Muscle of leg (tissue), 11 donors: ENCODE results near the gene SLIT3. TPM values are rescaled to one million over a fixed set of nuclear protein-coding genes. Genes with fewer than 3 reads are reported as not detected.

Source experiments
- DNase-seq: peaks from one replicate; pipeline ENCODE4 v3.0.0; 2013
- H3K27ac ChIP-seq: one replicate; pipeline ENCODE4 v1.5.1; 2013; ENCODE audit warnings: mild to moderate bottlenecking, low read length, control low read depth
- H3K27me3 ChIP-seq: one replicate; pipeline ENCODE4 v1.6.1; 2013; ENCODE audit warnings: low read length; ENCODE audit not compliant: control insufficient read depth, insufficient read depth
- H3K36me3 ChIP-seq: one replicate; pipeline ENCODE4 v1.6.1; 2013; ENCODE audit warnings: low read length; ENCODE audit not compliant: control insufficient read depth, insufficient read depth
- H3K4me1 ChIP-seq: one replicate; pipeline ENCODE4 v1.6.1; 2013; ENCODE audit warnings: low read length; ENCODE audit not compliant: control insufficient read depth, insufficient read depth
- H3K4me3 ChIP-seq: one replicate; pipeline ENCODE4 v1.5.1; 2013; ENCODE audit warnings: low read length, control low read depth
- H3K9me3 ChIP-seq: replicated peaks from 2 replicates; pipeline ENCODE4 v1.6.1; 2013; ENCODE audit warnings: low read depth, low read length; ENCODE audit not compliant: control insufficient read depth
- WGBS: methylation state at CpG from one replicate; pipeline ENCODE4 v1.1.5; 2013; ENCODE audit warnings: missing lambda C conversion rate; ENCODE audit not compliant: insufficient coverage; 5-methylcytosine and 5-hydroxymethylcytosine counted together
- polyA plus RNA-seq, 8 donors: library from polyadenylated mRNA; unstranded; fragments of 120-200 nt; gene quantifications; one replicate each; pipeline versions ENCODE4 v1.2.1 to v1.2.3, GENCODE V29; 2013; ENCODE audit warnings: inconsistent platforms in 1 of 8, low replicate concordance in 1 of 8; ENCODE audit not compliant: insufficient read length in 8 of 8, insufficient read depth in 1 of 8
- total RNA-seq: library from RNA; stranded (reverse); fragments of 120-200 nt; gene quantifications from one replicate; pipeline ENCODE4 v1.2.4, GENCODE V29; 2013

Gene SLIT3
- total and polyA plus RNA-seq, 9 donors = 5.2 to 36.4 (median 12.2) TPM

DNA sequence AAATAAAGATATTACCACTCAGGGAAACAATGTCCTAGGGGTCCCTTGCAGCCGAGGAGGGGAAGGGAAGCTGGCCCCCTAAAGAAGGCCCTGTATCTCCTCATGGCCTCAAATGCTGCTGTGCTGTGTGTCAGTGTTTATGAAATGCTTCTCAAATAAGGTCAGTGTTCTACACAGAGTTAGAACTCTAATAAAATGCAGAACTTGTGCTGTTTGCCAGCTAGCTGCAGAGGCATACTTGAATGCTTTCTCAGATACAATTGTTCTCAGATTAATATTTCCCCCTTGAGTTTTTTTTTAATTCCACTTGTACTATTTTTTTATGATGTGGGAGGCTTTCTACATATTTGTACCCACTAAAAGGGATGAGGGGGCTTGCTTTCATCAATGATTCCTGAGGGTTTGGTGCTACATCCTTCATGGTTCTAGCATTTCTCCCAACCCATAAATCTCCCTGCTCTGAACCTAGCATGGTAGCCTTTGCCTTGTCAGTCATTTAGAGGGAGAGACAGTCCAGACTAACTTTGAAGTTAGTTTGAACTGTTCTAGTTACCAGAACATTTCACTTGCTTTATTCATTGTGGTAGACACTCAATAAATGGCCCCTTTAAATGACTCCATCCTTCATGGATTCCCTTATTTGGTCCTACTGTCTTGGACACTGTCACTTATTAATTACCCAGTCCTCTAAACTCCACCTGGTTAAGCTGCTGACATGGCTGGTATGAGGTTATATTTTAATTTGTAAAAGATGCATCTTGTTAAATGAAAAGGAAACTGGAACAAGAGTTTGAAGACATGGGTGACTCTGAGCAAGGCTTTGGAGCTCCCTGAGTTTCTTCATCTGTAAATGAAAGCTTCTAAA, 12.6 kb downstream of the SLIT3 start:
- no peak overlapping the region for H3K27ac ChIP-seq
- DNase-seq = peak; percentile 43
- H3K4me1 ChIP-seq = peaks cover 3% of the 10 kb centered on the region
- WGBS = no CpG with 5 or more reads among the region's 1 CpG
- no peaks in the 10 kb centered on the region for H3K27me3 ChIP-seq
- H3K36me3 ChIP-seq = no peaks in the 10 kb centered on the region
- H3K4me3 ChIP-seq = no peak overlapping the region
- H3K9me3 ChIP-seq = peaks cover 2% of the 10 kb centered on the region

DNA sequence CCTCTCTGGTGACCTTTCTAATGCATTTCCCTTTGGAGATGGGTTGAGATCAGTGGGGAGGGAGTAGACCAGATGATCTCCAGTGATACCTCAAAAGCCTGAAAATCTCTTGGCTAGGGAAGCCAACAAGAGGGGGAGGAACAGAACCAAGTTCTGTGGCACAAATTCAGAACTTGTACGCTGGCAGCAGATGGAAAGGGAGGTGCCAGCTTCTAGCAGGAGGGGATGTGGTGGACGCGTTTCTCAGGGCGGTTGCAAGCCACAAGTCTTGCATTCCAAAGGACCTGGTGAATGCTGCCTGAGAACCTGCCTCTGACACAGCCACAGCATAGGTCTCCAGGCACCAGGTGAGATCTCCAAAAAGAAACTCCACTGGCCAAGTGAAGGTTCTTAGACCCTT, 13.4 kb downstream of the SLIT3 start:
- 75% methylated on average over 4 of the region's 4 CpGs for WGBS
- no peak overlapping the region for H3K4me3 ChIP-seq
- peaks cover 2% of the 10 kb centered on the region for H3K9me3 ChIP-seq
- peaks cover 3% of the 10 kb centered on the region for H3K4me1 ChIP-seq
- no peaks in the 10 kb centered on the region for H3K36me3 ChIP-seq
- no peaks in the 10 kb centered on the region for H3K27me3 ChIP-seq
- no peak overlapping the region for H3K27ac ChIP-seq
- no peak for DNase-seq

DNA sequence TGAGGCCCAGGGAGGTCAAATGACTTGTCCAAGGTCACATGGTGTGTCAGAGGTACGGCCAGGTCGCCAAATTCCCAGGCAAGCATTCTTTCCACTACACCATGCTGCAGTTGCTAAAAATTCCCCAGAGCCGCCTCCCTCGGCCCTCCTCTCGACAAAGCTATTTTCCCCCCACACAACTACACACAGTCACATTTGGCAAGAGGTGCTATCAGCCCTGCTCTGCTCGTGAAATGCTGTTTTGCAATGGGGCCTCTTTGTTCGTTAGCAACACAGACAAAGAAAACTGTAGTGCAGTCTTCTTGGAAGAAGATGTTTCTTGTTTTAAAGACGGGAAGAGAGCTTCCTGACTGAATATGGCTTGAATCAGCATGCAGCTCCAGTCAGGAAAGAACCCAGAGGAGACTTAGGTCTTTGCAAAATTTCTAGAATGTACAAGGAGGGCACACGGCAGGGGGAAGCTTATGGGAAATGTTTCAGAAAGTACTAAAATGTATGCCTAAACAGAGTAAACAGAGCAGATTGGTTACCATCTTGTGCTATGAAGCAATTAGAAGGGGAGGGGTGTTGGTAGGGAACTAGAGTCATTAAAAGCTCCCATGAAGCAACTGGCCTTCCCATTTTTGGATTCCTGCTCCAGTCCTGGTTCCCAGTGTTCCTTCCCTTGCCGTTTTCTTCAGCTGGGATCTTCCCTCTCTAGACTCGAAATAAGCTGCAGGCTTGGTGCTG, 14.2 kb downstream of the SLIT3 start:
- H3K4me1 ChIP-seq = peaks cover 3% of the 10 kb centered on the region
- no peaks in the 10 kb centered on the region for H3K36me3 ChIP-seq
- H3K9me3 ChIP-seq = peaks cover 2% of the 10 kb centered on the region
- DNase-seq = peak; percentile 47
- 44% methylated on average over 11 of the region's 11 CpGs for WGBS
- no peak overlapping the region for H3K27ac ChIP-seq
- H3K27me3 ChIP-seq = no peaks in the 10 kb centered on the region
- H3K4me3 ChIP-seq = no peak overlapping the region

DNA sequence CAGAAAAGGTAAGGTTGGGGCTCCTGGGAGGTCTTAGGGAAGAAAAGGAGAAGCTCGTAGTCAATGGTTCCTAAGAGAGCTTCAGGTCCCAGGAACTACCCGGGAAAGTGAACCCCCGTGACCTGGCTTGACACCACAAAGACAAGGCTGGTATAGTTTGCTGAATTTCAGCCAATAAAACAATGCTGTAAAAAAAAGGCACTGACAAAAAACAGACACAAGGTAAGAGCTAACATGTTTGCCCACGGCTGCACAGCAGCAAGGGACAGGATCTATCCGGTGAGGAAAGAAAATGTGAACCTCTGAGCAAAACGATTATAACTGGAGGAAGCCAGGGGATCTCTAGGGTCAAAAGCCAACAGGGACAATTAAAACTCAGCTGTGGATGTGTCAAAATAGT, 17.1 kb downstream of the SLIT3 start:
- H3K27me3 ChIP-seq = no peaks in the 10 kb centered on the region
- no peaks in the 10 kb centered on the region for H3K36me3 ChIP-seq
- H3K9me3 ChIP-seq = peaks cover 2% of the 10 kb centered on the region
- no peak for DNase-seq
- H3K27ac ChIP-seq = no peak overlapping the region
- 71% methylated on average over 5 of the region's 6 CpGs for WGBS
- H3K4me1 ChIP-seq = peaks cover 3% of the 10 kb centered on the region
- H3K4me3 ChIP-seq = no peak overlapping the region

DNA sequence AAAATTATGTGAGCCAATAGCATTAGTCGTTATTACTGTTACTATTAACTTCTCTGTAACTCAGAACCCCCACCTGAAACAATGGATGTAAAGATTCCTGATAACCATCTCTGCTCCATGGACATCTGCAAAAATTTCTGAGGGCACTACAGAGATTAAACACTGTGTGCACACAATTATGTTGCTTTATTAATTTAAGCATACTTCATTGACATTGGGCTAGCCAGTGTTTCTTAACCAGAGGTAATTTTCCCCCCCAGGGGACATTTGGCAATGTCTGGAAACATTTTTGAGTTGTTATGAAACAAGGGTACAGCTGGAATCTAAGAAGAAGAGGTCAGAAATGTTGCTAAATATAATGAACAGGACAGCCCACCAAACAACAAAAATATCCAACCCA, 19.3 kb downstream of the SLIT3 start:
- Histone ChIP-seq H3K4me3 (no peak overlapping the region), H3K27me3 (no peaks in the 10 kb centered on the region), H3K9me3 (peaks cover 2% of the 10 kb centered on the region), H3K4me1 (no peaks in the 10 kb centered on the region), H3K27ac (no peak overlapping the region), H3K36me3 (no peaks in the 10 kb centered on the region)
- no peak for DNase-seq
- WGBS = no CpG with 5 or more reads among the region's 1 CpG

DNA sequence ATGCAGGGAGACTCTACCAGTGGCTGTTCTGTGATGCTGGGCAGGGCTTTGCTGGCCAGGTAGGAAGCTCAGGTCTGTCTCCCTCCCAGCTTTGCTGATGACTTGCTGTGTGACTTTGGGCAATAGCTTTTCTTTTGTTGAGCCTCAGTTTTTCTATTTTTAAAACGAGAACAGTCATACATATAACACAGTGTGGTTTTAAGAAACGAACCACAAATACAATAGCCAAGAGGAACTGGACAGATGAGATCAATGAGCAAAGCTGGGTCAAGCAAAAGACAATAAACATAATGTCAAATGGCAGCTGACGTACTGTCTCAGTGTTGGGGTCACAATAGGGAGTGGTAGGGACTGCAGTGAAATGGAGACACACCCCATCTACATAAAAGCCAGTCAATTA, 20.2 kb downstream of the SLIT3 start:
- H3K4me1 ChIP-seq = no peaks in the 10 kb centered on the region
- H3K9me3 ChIP-seq = peaks cover 2% of the 10 kb centered on the region
- no peak for DNase-seq
- no peak overlapping the region for H3K4me3 ChIP-seq
- H3K27me3 ChIP-seq = no peaks in the 10 kb centered on the region
- H3K27ac ChIP-seq = no peak overlapping the region
- WGBS = no CpG with 5 or more reads among the region's 3 CpGs
- H3K36me3 ChIP-seq = no peaks in the 10 kb centered on the region

DNA sequence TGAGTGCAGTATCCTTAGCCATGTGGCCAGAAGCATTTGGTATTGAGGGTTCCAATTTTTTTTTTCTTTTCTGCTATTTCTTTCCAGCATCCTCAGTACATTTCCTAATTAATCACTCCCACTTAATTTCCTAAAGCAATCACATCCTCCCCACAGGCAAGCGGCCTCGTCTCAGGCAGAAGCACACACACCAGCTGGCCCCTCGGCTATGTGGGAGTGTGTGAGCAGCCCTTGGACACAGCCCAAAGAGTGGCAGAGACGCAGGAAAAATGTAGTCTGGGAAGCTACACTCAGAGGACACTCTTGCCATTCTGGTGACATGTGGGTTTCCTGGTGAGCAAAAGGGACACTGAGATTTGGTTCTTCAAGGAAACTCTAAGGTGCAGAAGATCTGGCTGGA, 20.7 kb downstream of the SLIT3 start:
- Histone ChIP-seq H3K36me3 (no peaks in the 10 kb centered on the region), H3K27ac (no peak overlapping the region), H3K4me3 (no peak overlapping the region), H3K9me3 (no peaks in the 10 kb centered on the region), H3K27me3 (no peaks in the 10 kb centered on the region), H3K4me1 (no peaks in the 10 kb centered on the region)
- DNase-seq = no peak
- WGBS = 5% methylated on average over 2 of the region's 4 CpGs

DNA sequence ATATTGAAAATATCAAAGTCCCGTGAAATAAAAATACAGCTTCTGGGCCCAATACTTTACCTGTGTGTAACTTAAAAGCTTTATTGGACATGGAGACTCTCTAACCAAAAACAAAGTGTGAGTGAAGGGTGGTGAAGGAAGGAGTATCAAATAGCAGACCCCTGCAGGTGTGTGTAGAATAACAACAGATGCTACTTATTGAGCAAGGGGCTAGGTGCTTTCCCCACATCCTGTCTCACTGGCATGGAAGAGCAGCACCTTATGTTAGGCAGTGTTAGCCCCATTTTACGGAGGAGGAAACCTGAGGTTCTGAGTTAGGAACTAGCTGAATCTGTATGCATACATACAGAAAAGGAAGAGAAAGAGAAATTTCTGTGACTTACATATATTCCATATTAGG, 21.8 kb downstream of the SLIT3 start:
- no peak overlapping the region for H3K27ac ChIP-seq
- no peaks in the 10 kb centered on the region for H3K27me3 ChIP-seq
- no peak for DNase-seq
- no peaks in the 10 kb centered on the region for H3K36me3 ChIP-seq
- no peak overlapping the region for H3K4me3 ChIP-seq
- no peaks in the 10 kb centered on the region for H3K9me3 ChIP-seq
- no peaks in the 10 kb centered on the region for H3K4me1 ChIP-seq
- no CpG with 5 or more reads among the region's 2 CpGs for WGBS

DNA sequence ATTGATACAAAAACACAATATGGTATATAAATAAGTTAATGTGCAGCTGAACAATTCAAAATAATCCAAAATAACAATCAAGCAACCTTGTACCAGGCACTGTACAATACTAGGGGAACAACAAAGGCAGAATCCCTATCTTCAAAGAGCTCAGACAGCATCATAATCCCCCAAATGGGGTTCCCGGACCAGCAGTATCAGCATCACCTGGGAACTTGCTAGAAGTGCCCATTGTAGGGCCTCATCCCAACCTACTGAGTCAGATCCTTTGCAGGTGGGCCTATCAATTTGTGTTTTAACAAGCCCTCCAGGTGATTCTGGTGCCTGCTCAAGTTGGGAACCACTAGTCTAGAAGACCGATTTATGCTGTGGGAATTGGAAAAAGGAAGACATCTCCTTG, 27.1 kb downstream of the SLIT3 start:
- no CpG with 5 or more reads among the region's 2 CpGs for WGBS
- no peak for DNase-seq
- Histone ChIP-seq H3K4me3 (no peak overlapping the region), H3K4me1 (no peaks in the 10 kb centered on the region), H3K9me3 (no peaks in the 10 kb centered on the region), H3K27me3 (no peaks in the 10 kb centered on the region), H3K36me3 (no peaks in the 10 kb centered on the region), H3K27ac (no peak overlapping the region)

DNA sequence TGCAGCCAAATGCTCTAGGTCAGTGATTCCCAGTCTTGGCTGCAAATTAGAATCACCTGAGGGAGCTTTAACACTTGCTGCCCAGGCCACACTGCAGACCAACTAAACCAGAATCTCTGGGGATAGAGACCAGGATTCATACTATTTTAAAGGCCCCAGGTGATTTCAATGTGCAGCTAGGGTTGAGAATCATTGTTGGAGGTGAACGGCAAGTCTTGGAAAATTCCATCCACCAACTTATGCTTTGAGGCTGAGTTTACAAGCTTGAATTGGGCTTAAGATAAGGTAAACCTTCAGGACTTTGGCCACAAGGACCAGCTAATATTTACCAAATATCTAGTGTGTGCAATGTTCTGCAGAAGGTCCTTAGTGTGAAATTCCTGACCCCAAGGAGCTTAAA, 27.5 kb downstream of the SLIT3 start:
- no peaks in the 10 kb centered on the region for H3K4me1 ChIP-seq
- no peaks in the 10 kb centered on the region for H3K9me3 ChIP-seq
- no CpG with 5 or more reads among the region's 1 CpG for WGBS
- H3K27me3 ChIP-seq = no peaks in the 10 kb centered on the region
- no peaks in the 10 kb centered on the region for H3K36me3 ChIP-seq
- no peak overlapping the region for H3K4me3 ChIP-seq
- DNase-seq = no peak
- H3K27ac ChIP-seq = no peak overlapping the region
